ENCODE measurements around the gene MPZL2. TPM values are rescaled to one million over a fixed set of nuclear protein-coding genes. Genes with fewer than 3 reads are reported as not detected.

MPZL2 gene
- polyA plus RNA-seq, 1 of the 3 experiments (the other 2 are of a cell fraction), result 6.2 TPM

DNA sequence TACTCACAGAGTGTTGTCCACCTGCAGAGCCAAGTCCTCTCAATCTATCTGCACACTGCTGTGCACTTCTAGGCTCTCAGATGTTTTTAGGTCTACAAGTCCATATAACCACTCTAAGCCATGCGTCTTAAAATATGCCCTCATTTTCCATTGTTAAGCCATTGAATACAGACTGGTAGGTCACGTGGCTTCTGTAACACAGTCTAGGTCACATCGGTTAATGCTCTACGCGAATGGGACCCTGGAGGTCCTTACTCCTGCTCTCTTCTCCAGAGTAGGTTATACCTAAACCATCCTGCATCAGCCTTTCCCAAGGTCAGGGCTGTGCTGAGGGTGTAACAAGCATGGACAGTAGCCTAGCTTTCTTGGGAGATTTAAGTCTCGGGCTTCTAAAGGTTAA lies 40.1 kb downstream of the MPZL2 start:
- Histone ChIP-seq H3K36me3 (replicated peaks in 1 of 2; ENCODE audit: control insufficient read depth in 1 of 2, insufficient read depth in 2 of 2, low read length in 1 of 2) (no peaks in the 10 kb centered on the region), H3K79me2 (ENCODE audit: insufficient read depth) (no peaks in the 10 kb centered on the region), H3K27me3 (ENCODE audit: insufficient read depth) (peaks cover 21% of the 10 kb centered on the region; the same call in 1 of the 2 replicates), H3K4me1 (ENCODE audit: control insufficient read depth in 1 of 2, insufficient read depth in 2 of 2, low read depth in 1 of 2, low read length in 1 of 2) (no peaks in the 10 kb centered on the region; a peak in 1 of 4 replicates), H4K20me1 (ENCODE audit: insufficient read depth) (no peaks in the 10 kb centered on the region), H3K4me2 (no peak overlapping the region), H3K27ac (ENCODE audit: low read depth in 2 of 2, low read length in 1 of 2) (no peak overlapping the region), H2AFZ (ENCODE audit: low read depth) (no peak overlapping the region), H3K9me3 (no peaks in the 10 kb centered on the region), H3K4me3 (ENCODE audit: low read depth in 2 of 2, low read length in 1 of 2) (no peak overlapping the region), H3K9ac (no peak overlapping the region), H3F3A (replicated peaks; ENCODE audit: insufficient read depth) (no peaks in the 10 kb centered on the region), H3K9me2 (no peaks in the 10 kb centered on the region)
- no peak for DNase-seq
- CTCF ChIA-PET, result no interaction called here
- 20% methylated on average over 6 of the region's 6 CpGs for whole genome bisulfite sequencing (ENCODE audit: low lambda C conversion rate)
- no peak for TF ChIP-seq FOXM1 (IDR thresholded peaks at IDR 0.05; ENCODE audit: low read depth)
- TF ChIP-seq, protein P1, sequence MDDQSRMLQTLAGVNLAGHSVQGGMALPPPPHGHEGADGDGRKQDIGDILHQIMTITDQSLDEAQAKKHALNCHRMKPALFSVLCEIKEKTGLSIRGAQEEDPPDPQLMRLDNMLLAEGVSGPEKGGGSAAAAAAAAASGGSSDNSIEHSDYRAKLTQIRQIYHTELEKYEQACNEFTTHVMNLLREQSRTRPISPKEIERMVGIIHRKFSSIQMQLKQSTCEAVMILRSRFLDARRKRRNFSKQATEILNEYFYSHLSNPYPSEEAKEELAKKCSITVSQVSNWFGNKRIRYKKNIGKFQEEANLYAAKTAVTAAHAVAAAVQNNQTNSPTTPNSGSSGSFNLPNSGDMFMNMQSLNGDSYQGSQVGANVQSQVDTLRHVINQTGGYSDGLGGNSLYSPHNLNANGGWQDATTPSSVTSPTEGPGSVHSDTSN (IDR thresholded peaks at IDR 0.05), result no peak
- POLR2A ChIA-PET, result no interaction called here

GRCh38 chr11:118223570-118223969 lies 40.5 kb downstream of the MPZL2 start:
- no peak for TF ChIP-seq EP300 (IDR thresholded peaks at IDR 0.05; ENCODE audit: borderline replicate concordance in 1 of 2, low read depth in 1 of 2, low read length in 1 of 2)
- TF ChIP-seq NRF1 (IDR thresholded peaks at IDR 0.05; ENCODE audit: low read depth, low read length), result no peak
- TF ChIP-seq RCOR1 (IDR thresholded peaks at IDR 0.05; ENCODE audit: low read length), result no peak
- no peak for TF ChIP-seq FOXJ3 (CRISPR knock-in tag; IDR thresholded peaks at IDR 0.05)
- TF ChIP-seq, protein P2, sequence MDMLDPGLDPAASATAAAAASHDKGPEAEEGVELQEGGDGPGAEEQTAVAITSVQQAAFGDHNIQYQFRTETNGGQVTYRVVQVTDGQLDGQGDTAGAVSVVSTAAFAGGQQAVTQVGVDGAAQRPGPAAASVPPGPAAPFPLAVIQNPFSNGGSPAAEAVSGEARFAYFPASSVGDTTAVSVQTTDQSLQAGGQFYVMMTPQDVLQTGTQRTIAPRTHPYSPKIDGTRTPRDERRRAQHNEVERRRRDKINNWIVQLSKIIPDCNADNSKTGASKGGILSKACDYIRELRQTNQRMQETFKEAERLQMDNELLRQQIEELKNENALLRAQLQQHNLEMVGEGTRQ (IDR thresholded peaks at IDR 0.05; ENCODE audit: borderline replicate concordance, low read depth, low read length), result no peak
- WGBS (ENCODE audit: low lambda C conversion rate), result 8% methylated on average over 2 of the region's 2 CpGs
- Histone ChIP-seq H3K36me3 (replicated peaks in 1 of 2; ENCODE audit: control insufficient read depth in 1 of 2, insufficient read depth in 2 of 2, low read length in 1 of 2) (no peaks in the 10 kb centered on the region), H3K4me1 (ENCODE audit: control insufficient read depth in 1 of 2, insufficient read depth in 2 of 2, low read depth in 1 of 2, low read length in 1 of 2) (no peaks in the 10 kb centered on the region; a peak in 1 of 4 replicates), H3K4me2 (no peak overlapping the region), H3K9ac (no peak overlapping the region), H3K27me3 (ENCODE audit: insufficient read depth) (peaks cover 21% of the 10 kb centered on the region; the same call in 1 of the 2 replicates), H3F3A (replicated peaks; ENCODE audit: insufficient read depth) (no peaks in the 10 kb centered on the region), H3K27ac (ENCODE audit: low read depth in 2 of 2, low read length in 1 of 2) (no peak overlapping the region), H3K4me3 (ENCODE audit: low read depth in 2 of 2, low read length in 1 of 2) (no peak overlapping the region), H3K79me2 (ENCODE audit: insufficient read depth) (no peaks in the 10 kb centered on the region), H4K20me1 (ENCODE audit: insufficient read depth) (no peaks in the 10 kb centered on the region), H3K9me3 (no peaks in the 10 kb centered on the region), H3K9me2 (no peaks in the 10 kb centered on the region), H2AFZ (ENCODE audit: low read depth) (no peak overlapping the region)
- DNase-seq, result no peak
- ChIA-PET POLR2A (no interaction called here), CTCF (no interaction called here)

DNA sequence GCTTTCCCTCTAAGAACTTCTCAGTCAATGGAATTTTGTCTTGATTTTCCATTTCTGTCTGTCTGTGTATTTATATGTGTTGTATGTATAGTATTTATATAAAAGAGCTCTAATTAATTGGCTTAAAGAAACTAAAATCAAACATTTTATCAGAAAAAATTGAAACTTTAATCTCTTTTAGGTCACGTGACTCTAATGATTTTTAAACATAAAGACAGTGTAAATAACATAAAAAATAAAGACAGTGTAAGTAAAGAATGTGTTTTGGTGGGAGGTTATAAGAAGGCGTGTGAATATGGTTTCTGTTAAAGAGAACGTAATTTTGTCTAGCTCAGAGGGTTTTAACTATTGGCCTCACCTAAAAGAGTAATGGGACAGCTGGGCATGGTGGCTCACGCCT lies 41.7 kb downstream of the MPZL2 start:
- H3F3A ChIP-seq (replicated peaks; ENCODE audit: insufficient read depth), result no peaks in the 10 kb centered on the region
- no peaks in the 10 kb centered on the region for H3K9me3 ChIP-seq
- peaks cover 31% of the 10 kb centered on the region for H3K27me3 ChIP-seq (ENCODE audit: insufficient read depth)
- no peak overlapping the region for H2AFZ ChIP-seq (ENCODE audit: low read depth)
- no peak overlapping the region for H3K9ac ChIP-seq
- CTCF ChIA-PET, result no interaction called here
- no peak overlapping the region for H3K4me2 ChIP-seq
- no peak overlapping the region for H3K4me3 ChIP-seq (ENCODE audit: low read depth in 2 of 2, low read length in 1 of 2)
- POLR2A ChIA-PET, result no interaction called here
- H4K20me1 ChIP-seq (ENCODE audit: insufficient read depth), result no peaks in the 10 kb centered on the region
- H3K27ac ChIP-seq (ENCODE audit: low read depth in 2 of 2, low read length in 1 of 2), result no peak overlapping the region
- H3K4me1 ChIP-seq (ENCODE audit: control insufficient read depth in 1 of 2, insufficient read depth in 2 of 2, low read depth in 1 of 2, low read length in 1 of 2), result no peaks in the 10 kb centered on the region; a peak in 1 of 4 replicates
- no peak for DNase-seq
- no peaks in the 10 kb centered on the region for H3K79me2 ChIP-seq (ENCODE audit: insufficient read depth)
- WGBS (ENCODE audit: low lambda C conversion rate), result 7% methylated on average over 4 of the region's 4 CpGs
- no peaks in the 10 kb centered on the region for H3K9me2 ChIP-seq
- no peaks in the 10 kb centered on the region for H3K36me3 ChIP-seq (replicated peaks in 1 of 2; ENCODE audit: control insufficient read depth in 1 of 2, insufficient read depth in 2 of 2, low read length in 1 of 2)
- no peak for TF ChIP-seq CHD2 (IDR thresholded peaks at IDR 0.05; ENCODE audit: low read length, partially characterized antibody)
- TF ChIP-seq TEAD4 (IDR thresholded peaks at IDR 0.05; ENCODE audit: borderline replicate concordance, insufficient read depth), result no peak
- TF ChIP-seq YY1 (IDR thresholded peaks at IDR 0.05; ENCODE audit: low read depth), result no peak
- no peak for TF ChIP-seq MEF2A (IDR thresholded peaks at IDR 0.05; ENCODE audit: borderline replicate concordance, low read depth)
- no peak for TF ChIP-seq GABPA (IDR thresholded peaks at IDR 0.05; ENCODE audit: low read depth)
- no peak for TF ChIP-seq MAX (IDR thresholded peaks at IDR 0.05; ENCODE audit: low read depth)
- TF ChIP-seq GATA2 (CRISPR knock-in tag; IDR thresholded peaks at IDR 0.05), result no peak
- TF ChIP-seq JUND (IDR thresholded peaks at IDR 0.05), result no peak
- no peak for TF ChIP-seq NRF1 (IDR thresholded peaks at IDR 0.05; ENCODE audit: low read depth, low read length)
- no peak for TF ChIP-seq EP300 (IDR thresholded peaks at IDR 0.05; ENCODE audit: borderline replicate concordance in 1 of 2, low read depth in 1 of 2, low read length in 1 of 2)
- TF ChIP-seq SIN3A (IDR thresholded peaks at IDR 0.05; ENCODE audit: borderline replicate concordance, low read depth, low read length), result no peak
- TF ChIP-seq TCF12 (IDR thresholded peaks at IDR 0.05), result no peak
- no peak for TF ChIP-seq SMC3 (IDR thresholded peaks at IDR 0.05; ENCODE audit: low read depth, low read length)
- no peak for TF ChIP-seq CTCF (IDR thresholded peaks at IDR 0.05)

Data from SK-N-SH (cell line).